HG02588 (cell line): ENCODE results near the gene OGDH.

Experiments used
- ATAC-seq: cut with Tn5 transposase; IDR thresholded peaks from one replicate; pipeline ENCODE4 v1.9.1; 2021; ENCODE audit warnings: mild to moderate bottlenecking, moderate library complexity; ENCODE audit not compliant: unreplicated experiment

Gene OGDH

DNA sequence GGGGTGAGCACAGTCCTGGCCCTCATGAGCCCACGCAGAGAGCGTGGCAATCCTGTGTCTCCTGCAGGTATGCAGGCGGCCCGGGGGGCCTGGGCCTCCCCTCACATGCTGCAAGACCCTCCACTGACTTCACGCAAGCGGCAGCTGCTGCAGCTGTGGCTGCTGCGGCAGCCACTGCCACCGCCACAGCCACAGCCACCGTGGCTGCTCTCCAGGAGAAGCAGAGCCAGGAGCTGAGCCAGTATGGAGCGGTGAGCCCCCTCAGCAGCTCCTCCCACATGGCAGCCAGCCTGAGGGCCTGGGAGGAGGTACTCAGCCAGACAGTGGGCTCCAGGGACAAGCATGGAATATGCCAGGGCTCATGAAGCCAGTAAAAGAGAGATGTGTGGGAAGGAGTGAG lies 150.9 kb downstream of the OGDH start:
- ATAC-seq: no peak

DNA sequence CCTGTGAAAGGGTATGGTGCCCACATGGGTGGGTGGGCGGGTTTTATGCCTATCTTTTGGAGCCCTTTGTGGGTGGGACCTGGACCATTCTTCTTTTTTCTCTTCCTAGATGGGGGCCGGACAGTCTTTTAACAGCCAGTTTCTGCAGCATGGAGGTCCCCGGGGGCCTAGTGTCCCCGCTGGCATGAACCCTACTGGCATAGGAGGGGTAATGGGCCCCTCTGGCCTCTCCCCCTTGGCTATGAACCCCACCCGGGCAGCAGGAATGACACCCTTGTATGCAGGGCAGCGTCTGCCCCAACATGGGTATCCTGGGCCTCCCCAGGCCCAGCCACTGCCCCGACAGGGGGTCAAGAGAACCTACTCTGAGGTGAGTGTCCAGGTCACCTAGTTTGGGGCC lies 151.3 kb downstream of the OGDH start:
- ATAC-seq: no peak
